H1 (cell line): Measurements from ENCODE around the gene COL16A1. TPM values are rescaled to one million over a fixed set of nuclear protein-coding genes. Genes with fewer than 3 reads are reported as not detected.

Experiments
- CTCF ChIA-PET: fragments of 300-600 bp; sonication (Branson Sonifier 250); formaldehyde crosslinking; loops from one replicate; lab custom pipeline; 2021; ENCODE audit not compliant: partially characterized antibody; lab: Charles Lee
- POLR2A ChIA-PET: fragments of 300-600 bp; sonication (Branson Sonifier 250); formaldehyde crosslinking; loops from one replicate; lab custom pipeline; 2021; ENCODE audit warnings: inconsistent platforms; ENCODE audit not compliant: partially characterized antibody; lab: Charles Lee
- DNase-seq, 2 experiments: peaks; one replicate each; pipeline versions ENCODE4 v3.0.0 to v3.0.0-alpha.2; 2010 to 2022; ENCODE audit warnings: low spot score in 2 of 2, low read depth in 1 of 2, mixed read lengths in 1 of 2
- FAIRE-seq: peaks from 2 replicates; lab custom pipeline; 2011; peaks lifted over from hg19 to GRCh38; lab: Jason Lieb, UNC
- H2AFZ ChIP-seq: 2 replicates; pipeline ENCODE4 v1.8.1; 2012; ENCODE audit warnings: low read length, inconsistent platforms
- H2AK5ac ChIP-seq: 2 replicates; pipeline ENCODE4 v1.6.1; 2013; ENCODE audit warnings: low read depth, low read length
- H2BK120ac ChIP-seq: replicated peaks from 2 replicates; pipeline ENCODE3; 2013; ENCODE audit warnings: low read depth, low read length, inconsistent platforms
- H2BK12ac ChIP-seq: 2 replicates; pipeline ENCODE4 v1.6.1; 2013; ENCODE audit warnings: low read depth, low read length
- H2BK15ac ChIP-seq: 2 replicates; pipeline ENCODE4 v1.6.1; 2013; ENCODE audit warnings: low read length
- H2BK20ac ChIP-seq: 2 replicates; pipeline ENCODE4 v1.6.1; 2013; ENCODE audit warnings: low read length
- H2BK5ac ChIP-seq: 2 replicates; pipeline ENCODE4 v1.6.1; 2013; ENCODE audit warnings: low read depth, low read length
- H3K14ac ChIP-seq: 2 replicates; pipeline ENCODE4 v1.6.1; 2013; ENCODE audit warnings: inconsistent platforms; ENCODE audit not compliant: insufficient read length
- H3K18ac ChIP-seq: 2 replicates; pipeline ENCODE4 v1.6.1; 2013; ENCODE audit warnings: low read length; ENCODE audit errors: extremely low read depth
- H3K23ac ChIP-seq: 2 replicates; pipeline ENCODE4 v1.6.1; 2013; ENCODE audit warnings: inconsistent platforms; ENCODE audit not compliant: insufficient read length
- H3K23me2 ChIP-seq: 2 replicates; pipeline ENCODE4 v1.6.1; 2013; ENCODE audit warnings: low read depth, low read length
- H3K27ac ChIP-seq: 2 replicates; pipeline ENCODE4 v1.6.1; 2011; ENCODE audit warnings: low read depth, low read length, inconsistent platforms
- H3K27me3 ChIP-seq, 4 experiments: replicated peaks in 1 of 4; 1 replicate in 1 of 4; 2 replicates in 3 of 4; pipeline versions ENCODE4 v1.6.1 to v1.8.1; 2011 to 2013; ENCODE audit warnings: low read length in 3 of 4, mild to moderate bottlenecking in 3 of 4, inconsistent platforms in 2 of 4, mixed read lengths in 2 of 4, moderate library complexity in 1 of 4; ENCODE audit not compliant: control insufficient read depth in 3 of 4, insufficient read depth in 3 of 4; ENCODE audit errors: extremely low read depth in 1 of 4
- H3K36me3 ChIP-seq, 4 experiments: 2 replicates each; pipeline versions ENCODE4 v1.6.1 to v1.8.1; 2011 to 2013; ENCODE audit warnings: mild to moderate bottlenecking in 4 of 4, low read length in 3 of 4, moderate library complexity in 2 of 4, control low read depth in 1 of 4, inconsistent platforms in 1 of 4; ENCODE audit not compliant: insufficient read depth in 4 of 4, control insufficient read depth in 2 of 4
- H3K4ac ChIP-seq: replicated peaks from 2 replicates; pipeline ENCODE3; 2013; ENCODE audit warnings: low read length, low read depth, mixed read lengths, inconsistent platforms; ENCODE audit not compliant: insufficient read length
- H3K4me1 ChIP-seq, 4 experiments: replicated peaks in 1 of 4; 1 replicate in 1 of 4; 2 replicates in 3 of 4; pipeline versions ENCODE4 v1.6.1 to v1.8.1; 2011 to 2013; ENCODE audit warnings: low read length in 3 of 4, inconsistent platforms in 2 of 4, mixed read lengths in 1 of 4; ENCODE audit not compliant: insufficient read depth in 4 of 4, control insufficient read depth in 3 of 4
- H3K4me2 ChIP-seq, 2 experiments: 2 replicates each; pipeline versions ENCODE4 v1.6.1 to v1.8.1; 2011 to 2013; ENCODE audit warnings: low read depth in 2 of 2, low read length in 2 of 2, control low read depth in 1 of 2, inconsistent platforms in 1 of 2, mild to moderate bottlenecking in 1 of 2; ENCODE audit not compliant: insufficient read depth in 1 of 2
- H3K4me3 ChIP-seq, 4 experiments: fragments of 200-600, 300-600 bp in 1 of 4; sonication (generic), shearing (Covaris generic), sonication (Bioruptor Twin) in 1 of 4; 2 replicates each; pipeline versions ENCODE4 v1.5.1 to v1.8.1; 2011 to 2016; ENCODE audit warnings: low read length in 4 of 4, low read depth in 3 of 4, control low read depth in 2 of 4, inconsistent platforms in 2 of 4, mild to moderate bottlenecking in 2 of 4, mixed read lengths in 1 of 4, moderate library complexity in 1 of 4; ENCODE audit not compliant: insufficient read depth in 2 of 4; ENCODE audit errors: extremely low read depth in 1 of 4
- H3K56ac ChIP-seq: replicated peaks from 2 replicates; pipeline ENCODE3; 2013; ENCODE audit warnings: low read depth, mild to moderate bottlenecking, mixed read lengths, low read length, inconsistent platforms; ENCODE audit not compliant: insufficient read length
- H3K79me1 ChIP-seq: 2 replicates; pipeline ENCODE4 v1.6.1; 2013; ENCODE audit warnings: low read depth, low read length, control low read depth
- H3K79me2 ChIP-seq, 2 experiments: 2 replicates each; pipeline versions ENCODE4 v1.6.1 to v1.8.1; 2012 to 2013; ENCODE audit warnings: low read length in 2 of 2, mild to moderate bottlenecking in 2 of 2, inconsistent platforms in 1 of 2; ENCODE audit not compliant: insufficient read depth in 2 of 2, control insufficient read depth in 1 of 2
- H3K9ac ChIP-seq, 4 experiments: replicated peaks in 1 of 4; 1 replicate in 1 of 4; 2 replicates in 3 of 4; pipeline versions ENCODE4 v1.6.1 to v1.8.1; 2011 to 2013; ENCODE audit warnings: low read depth in 3 of 4, low read length in 3 of 4, control low read depth in 2 of 4, mild to moderate bottlenecking in 2 of 4, moderate library complexity in 2 of 4, inconsistent platforms in 1 of 4; ENCODE audit errors: extremely low read depth in 1 of 4
- H3K9me3 ChIP-seq, 2 experiments: 2 replicates each; pipeline versions ENCODE4 v1.6.1 to v1.8.1; 2012 to 2013; ENCODE audit warnings: mild to moderate bottlenecking in 2 of 2, moderate library complexity in 2 of 2, control low read depth in 1 of 2, inconsistent platforms in 1 of 2, low read depth in 1 of 2, low read length in 1 of 2, mixed read lengths in 1 of 2; ENCODE audit not compliant: insufficient read depth in 2 of 2
- H4K20me1 ChIP-seq, 2 experiments: replicated peaks in 1 of 2; 2 replicates each; pipeline versions ENCODE3 to v1.8.1; 2011 to 2013; ENCODE audit warnings: inconsistent platforms in 2 of 2, low read length in 2 of 2, mild to moderate bottlenecking in 1 of 2; ENCODE audit not compliant: insufficient read depth in 2 of 2, control insufficient read depth in 1 of 2
- H4K5ac ChIP-seq: 2 replicates; pipeline ENCODE4 v1.6.1; 2013; ENCODE audit warnings: low read length, low read depth, mixed read lengths, inconsistent platforms; ENCODE audit not compliant: insufficient read length
- H4K8ac ChIP-seq: 2 replicates; pipeline ENCODE4 v1.8.0; 2013; ENCODE audit warnings: mild to moderate bottlenecking, moderate library complexity, low read length, inconsistent platforms; ENCODE audit not compliant: insufficient read depth; ENCODE audit errors: extremely low read depth
- H4K91ac ChIP-seq: replicated peaks from 2 replicates; pipeline ENCODE3; 2013; ENCODE audit warnings: low read length, mixed read lengths, inconsistent platforms; ENCODE audit not compliant: insufficient read length
- BACH1 ChIP-seq: IDR thresholded peaks from 2 replicates; pipeline ENCODE4 v1.6.1; 2012; ENCODE audit warnings: low read length, improper control_type of control experiment
- RBBP5 ChIP-seq: IDR thresholded peaks from 2 replicates; pipeline ENCODE4 v1.7.1; 2012; ENCODE audit warnings: low read depth, mild to moderate bottlenecking, inconsistent platforms, low read length, moderate library complexity, borderline replicate concordance
- SIX5 ChIP-seq: IDR thresholded peaks from 2 replicates; pipeline ENCODE4 v1.6.1; 2011; ENCODE audit warnings: mild to moderate bottlenecking, low read depth, low read length
- WGBS, 2 experiments: shearing (Covaris generic) in 1 of 2; methylation state at CpG; one replicate each; pipeline versions ENCODE4 v1.1.6 to v1.1.7; 2013 to 2015; ENCODE audit warnings: low lambda C conversion rate in 2 of 2, mixed read lengths in 2 of 2, inconsistent platforms in 1 of 2, low coverage in 1 of 2, missing lambda C conversion rate in 1 of 2; ENCODE audit not compliant: insufficient replicate concordance in 2 of 2, insufficient coverage in 1 of 2, insufficient read length in 1 of 2; ENCODE audit errors: extremely low coverage in 1 of 2, missing lambda C conversion rate in 1 of 2; 5-methylcytosine and 5-hydroxymethylcytosine counted together
- polyA plus RNA-seq, 7 experiments: library from polyadenylated mRNA; depleted of rRNA in 3 of 7; stranded (reverse) in 5 of 7; unstranded in 2 of 7; fragments of >200 nt in 5 of 7; fragments of 200-250 nt in 2 of 7; gene quantifications; 1 replicate in 5 of 7; 2 replicates in 1 of 7; 4 replicates in 1 of 7; pipeline versions ENCODE4 v1.2.1 to v1.2.3, GENCODE V29; 2011 to 2013; ENCODE audit warnings: missing spikeins in 2 of 7, mixed read lengths in 2 of 7
- total RNA-seq: library from RNA; stranded (reverse); fragmentation: NEBNext Ultra II Directional; extraction: Animal tissue kit (Norgen Biotek cat#: 25700); gene quantifications from 2 replicates; pipeline ENCODE4 v1.2.1, GENCODE V29; 2021

Gene COL16A1
- total and polyA plus RNA-seq, 2 of the 8 experiments (the other 6 are each of a cell fraction or from before 2014, with no cell fraction given): 2.0 to 10.5 TPM

DNA sequence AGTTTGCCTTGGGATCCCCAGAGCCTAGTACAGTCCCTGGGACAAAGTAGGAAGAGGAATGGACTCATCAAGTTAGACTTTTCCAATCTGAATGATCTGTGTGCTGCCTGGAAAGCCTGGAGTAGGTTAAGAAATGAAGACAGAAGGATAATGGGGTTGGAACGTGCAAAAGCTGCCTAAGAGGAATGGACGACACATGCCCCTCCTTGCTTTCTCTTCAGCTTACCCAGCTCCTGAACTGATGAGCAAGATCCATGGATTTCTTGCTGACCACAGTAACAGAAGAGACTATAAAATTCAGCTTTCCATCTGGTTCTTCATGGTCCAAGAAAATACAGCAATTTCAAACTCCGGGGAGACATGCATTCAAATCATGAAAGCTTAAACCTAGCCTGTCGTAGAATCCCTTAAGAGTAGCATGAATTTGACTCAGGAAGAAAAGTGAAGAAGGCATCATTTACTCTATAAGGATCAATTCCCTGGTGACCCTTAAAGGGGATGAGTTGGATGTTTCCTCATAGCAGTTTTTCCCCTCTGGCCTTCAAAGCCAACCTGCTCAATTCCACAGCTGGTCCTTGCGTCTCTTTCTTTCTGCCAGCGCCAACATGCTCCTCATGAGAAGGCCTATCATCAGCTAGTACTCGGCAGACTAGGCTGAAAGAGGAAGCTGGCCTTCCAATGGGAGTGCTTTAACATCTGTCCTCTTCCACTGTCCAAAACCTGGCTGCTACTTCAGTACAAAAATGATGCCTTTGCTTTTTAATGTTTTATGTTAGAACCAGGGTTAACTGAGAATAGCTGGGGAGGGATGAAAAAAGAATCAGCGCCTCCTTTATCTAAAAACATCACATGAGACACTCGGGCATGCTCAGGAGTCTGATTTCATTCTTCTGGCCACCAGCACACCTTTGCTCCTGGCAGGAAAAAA is 53.4 kb downstream of the COL16A1 start:
- FAIRE-seq (no peak), DNase-seq (no peak)
- no peak overlapping the region for H3K27ac ChIP-seq
- H4K91ac ChIP-seq: no peak overlapping the region
- no peak overlapping the region for H2BK12ac ChIP-seq
- CTCF ChIA-PET: interaction anchor here (0.5 to 6.7 kb wide), 16 partner anchors 8 to 371 kb away, joined by 3 to 52 read pairs (median 4); no protein-coding TSS in a partner anchor
- no peak overlapping the region for H3K14ac ChIP-seq
- H3K56ac ChIP-seq: no peak overlapping the region
- H3K4ac ChIP-seq: no peak overlapping the region
- H3K9ac ChIP-seq: no peak overlapping the region
- H2BK120ac ChIP-seq: no peak overlapping the region
- H4K20me1 ChIP-seq: peaks cover 2% of the 10 kb centered on the region in 2 experiments
- no peak overlapping the region for H2BK15ac ChIP-seq
- no peak overlapping the region for H3K4me2 ChIP-seq
- no peak overlapping the region for H2AFZ ChIP-seq
- H3K18ac ChIP-seq: no peak overlapping the region
- WGBS, 2 experiments: 85% methylated on average over 9 of the region's 9 CpGs; no CpG with 5 or more reads in 1 of the 2 experiments
- peaks cover under 1% of the 10 kb centered on the region; the same call in 1 of the 2 replicates for H3K23me2 ChIP-seq
- POLR2A ChIA-PET: interaction anchor here (0.7 to 3.0 kb wide), 5 partner anchors 7 to 69 kb away, joined by 3 to 10 read pairs (median 3); no protein-coding TSS in a partner anchor
- H2AK5ac ChIP-seq: no peak overlapping the region
- H3K27me3 ChIP-seq: no peaks in the 10 kb centered on the region
- no peak for TF ChIP-seq BACH1
- TF ChIP-seq RBBP5: no peak
- TF ChIP-seq SIX5: no peak
- no peak overlapping the region for H3K23ac ChIP-seq
- no peaks in the 10 kb centered on the region; a peak in 1 of 8 replicates for H3K36me3 ChIP-seq
- no peak overlapping the region for H2BK20ac ChIP-seq
- peaks cover 0 to 1% (median under 1%) of the 10 kb centered on the region in 4 experiments; a peak in 5 of 7 replicates for H3K4me1 ChIP-seq
- no peaks in the 10 kb centered on the region; the same call in 1 of the 2 replicates for H3K79me1 ChIP-seq
- no peaks in the 10 kb centered on the region for H3K9me3 ChIP-seq
- H2BK5ac ChIP-seq: no peak overlapping the region
- H4K8ac ChIP-seq: no peak overlapping the region
- H3K4me3 ChIP-seq: no peak overlapping the region
- H3K79me2 ChIP-seq: no peaks in the 10 kb centered on the region
- no peak overlapping the region for H4K5ac ChIP-seq
